Omental fat pad (tissue), 4 donors: Measurements from ENCODE around the gene FICD. TPM values are rescaled to one million over a fixed set of nuclear protein-coding genes. Genes with fewer than 3 reads are reported as not detected.

Experiments
- ATAC-seq: fragments of 150-250 bp; one replicate; pipeline ENCODE4 v1.9.1; 2016; ENCODE audit warnings: mild to moderate bottlenecking, moderate library complexity; ENCODE audit not compliant: low FRiP score
- DNase-seq: peaks from one replicate; pipeline ENCODE4 v3.0.0-alpha.2; 2019; ENCODE audit warnings: low spot score
- total RNA-seq, 4 donors: library from RNA; depleted of rRNA; stranded (reverse); fragments of >200 nt; gene quantifications; one replicate each; pipeline ENCODE4 v1.1.0, GENCODE V29; 2016
- TF ChIP-seq, protein P1 (sequence below), 3 donors: fragments of 450-650 bp; IDR thresholded peaks; one replicate each; pipeline ENCODE4 v1.5.1; 2016 to 2017; ENCODE audit warnings: antibody characterized with exemption in 3 of 3, mild to moderate bottlenecking in 3 of 3, moderate library complexity in 2 of 3

Gene FICD
- total RNA-seq, 4 donors from 2014 or later, result 6.6 to 10.6 (median 9.5) TPM

DNA sequence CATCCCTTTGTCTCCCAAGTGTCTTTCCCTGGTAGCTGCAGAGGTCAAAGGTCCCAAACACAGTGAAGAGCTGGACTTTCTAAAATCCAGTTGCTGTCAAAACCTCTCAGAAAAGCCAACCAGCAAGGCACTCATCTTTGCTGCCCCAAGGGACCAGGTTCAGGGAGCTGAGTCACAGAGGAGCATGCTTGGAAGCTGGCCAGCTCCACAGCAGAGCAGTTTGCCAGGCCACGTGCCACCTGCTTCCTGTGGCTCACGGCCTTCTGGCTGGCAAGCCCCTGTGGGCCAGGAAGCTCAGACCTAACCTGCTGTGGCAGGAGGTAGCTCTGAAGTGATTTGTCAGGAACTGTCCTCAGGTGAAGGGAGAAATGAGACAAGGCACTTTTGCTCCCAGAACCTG lies 50.9 kb downstream of the FICD start:
- peak; percentile 50 for DNase-seq
- no peak for ATAC-seq
- TF ChIP-seq, protein P1, sequence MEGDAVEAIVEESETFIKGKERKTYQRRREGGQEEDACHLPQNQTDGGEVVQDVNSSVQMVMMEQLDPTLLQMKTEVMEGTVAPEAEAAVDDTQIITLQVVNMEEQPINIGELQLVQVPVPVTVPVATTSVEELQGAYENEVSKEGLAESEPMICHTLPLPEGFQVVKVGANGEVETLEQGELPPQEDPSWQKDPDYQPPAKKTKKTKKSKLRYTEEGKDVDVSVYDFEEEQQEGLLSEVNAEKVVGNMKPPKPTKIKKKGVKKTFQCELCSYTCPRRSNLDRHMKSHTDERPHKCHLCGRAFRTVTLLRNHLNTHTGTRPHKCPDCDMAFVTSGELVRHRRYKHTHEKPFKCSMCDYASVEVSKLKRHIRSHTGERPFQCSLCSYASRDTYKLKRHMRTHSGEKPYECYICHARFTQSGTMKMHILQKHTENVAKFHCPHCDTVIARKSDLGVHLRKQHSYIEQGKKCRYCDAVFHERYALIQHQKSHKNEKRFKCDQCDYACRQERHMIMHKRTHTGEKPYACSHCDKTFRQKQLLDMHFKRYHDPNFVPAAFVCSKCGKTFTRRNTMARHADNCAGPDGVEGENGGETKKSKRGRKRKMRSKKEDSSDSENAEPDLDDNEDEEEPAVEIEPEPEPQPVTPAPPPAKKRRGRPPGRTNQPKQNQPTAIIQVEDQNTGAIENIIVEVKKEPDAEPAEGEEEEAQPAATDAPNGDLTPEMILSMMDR (IDR thresholded peaks at IDR 0.05), result no peak

GRCh38 chr12:108566452-108566851 lies 51.4 kb downstream of the FICD start:
- no peak for ATAC-seq
- TF ChIP-seq, protein P1 (IDR thresholded peaks at IDR 0.05), result no peak
- no peak for DNase-seq

- DNase-seq (no peak), ATAC-seq (no peak)
- TF ChIP-seq, protein P1 (IDR thresholded peaks at IDR 0.05), result no peak
Observed at GRCh38 chr12:108567406-108568337, 52.6 kb downstream of the FICD start.

- TF ChIP-seq, protein P1 (IDR thresholded peaks at IDR 0.05), result no peak
- ATAC-seq (no peak), DNase-seq (no peak)
Observed at GRCh38 chr12:108568338-108569154, 53.5 kb downstream of the FICD start.

Other genes starting within 250 kb of the FICD start
- gene CMKLR1, start 176.0 kb upstream of the FICD start, total RNA-seq, result 10 to 100 TPM; 20.7 to 28.1 (median 23.1) TPM
- gene SART3, start 45.9 kb downstream of the FICD start, total RNA-seq, result 10 to 100 TPM; 37.7 to 87.8 (median 60.4) TPM
- 100 to 1,000 TPM; 148 to 260 (median 187) TPM for gene ISCU, start 47.3 kb downstream of the FICD start, total RNA-seq
- gene TMEM119, start 82.8 kb downstream of the FICD start, total RNA-seq, result 10 to 100 TPM in 2 of 4 donors, 1 to 10 TPM in 2; 3.1 to 28.8 (median 8.8) TPM
- 10 to 100 TPM; 12.4 to 45.6 (median 18.3) TPM for gene SELPLG, start 118.6 kb downstream of the FICD start, total RNA-seq
- 100 to 1,000 TPM; 100 to 273 (median 154) TPM for gene CORO1C, start 216.2 kb downstream of the FICD start, total RNA-seq